K562 (cell line): ENCODE data around the gene NES. TPM values are rescaled to one million over a fixed set of nuclear protein-coding genes. Genes with fewer than 3 reads are reported as not detected.
A peak's percentile ranks its signal among the peaks of the same experiment; 100 is the strongest.

Source experiments
- ARID1B ChIP-seq: fragments of 450-650 bp; IDR thresholded peaks from 2 replicates; pipeline ENCODE4 v1.6.1; 2016; ENCODE audit warnings: antibody characterized with exemption, mild to moderate bottlenecking, inconsistent platforms
- FIP1L1 ChIP-seq: fragments of 200-400 bp; formaldehyde crosslinking; IDR thresholded peaks from 2 replicates; pipeline ENCODE4 v1.6.1; 2018; ENCODE audit warnings: mild to moderate bottlenecking, low read depth, low read length; ENCODE audit not compliant: poor library complexity, severe bottlenecking
- FOXM1 ChIP-seq, 2 experiments: fragments of 450-650 bp in 1 of 2; sonication (generic) in 1 of 2; formaldehyde crosslinking in 1 of 2; IDR thresholded peaks; 2 replicates each; pipeline versions ENCODE4 v1.6.1 to v1.9.0; 2017 to 2022; ENCODE audit warnings: low read depth in 2 of 2, mild to moderate bottlenecking in 2 of 2, missing genetic modification reagents in 1 of 2, moderate library complexity in 1 of 2
- HDAC6 ChIP-seq: IDR thresholded peaks from 2 replicates; pipeline ENCODE4 v1.6.1; 2012; ENCODE audit warnings: low read depth, mild to moderate bottlenecking, control low read depth, inconsistent platforms, low read length, moderate library complexity
- KAT7 ChIP-seq: sonication (generic); formaldehyde crosslinking; IDR thresholded peaks from 2 replicates; pipeline ENCODE4 v1.8.0; 2022; ENCODE audit warnings: missing genetic modification reagents, mild to moderate bottlenecking, borderline replicate concordance
- SMARCB1 ChIP-seq: IDR thresholded peaks from 2 replicates; pipeline ENCODE4 v1.6.1; 2011; ENCODE audit warnings: improper control_type of control experiment, low read depth; ENCODE audit not compliant: insufficient read length
- TEAD1 ChIP-seq, 2 experiments: fragments of 450-650 bp in 1 of 2; sonication (generic) in 1 of 2; formaldehyde crosslinking; IDR thresholded peaks; 2 replicates each; pipeline versions ENCODE4 v1.4.0 to v1.8.0; 2020 to 2022; ENCODE audit warnings: mild to moderate bottlenecking in 2 of 2, missing genetic modification reagents in 1 of 2
- ZC3H11A ChIP-seq: IDR thresholded peaks from 2 replicates; pipeline ENCODE4 v1.6.1; 2012; ENCODE audit warnings: low read depth, low read length, improper control_type of control experiment
- ZNF311 ChIP-seq: fragments of 250-450 bp; sonication (Bioruptor Pico); IDR thresholded peaks from 2 replicates; pipeline ENCODE4 v1.4.0; 2020; ENCODE audit warnings: mild to moderate bottlenecking, moderate library complexity
- ZNF444 ChIP-seq: fragments of 250-450 bp; sonication (Bioruptor Pico); IDR thresholded peaks from 2 replicates; pipeline ENCODE4 v1.4.0; 2020; ENCODE audit warnings: mild to moderate bottlenecking, moderate library complexity
- ZNF561 ChIP-seq: fragments of 450-650 bp; formaldehyde crosslinking; conservative IDR thresholded peaks from 2 replicates; pipeline ENCODE4 v1.4.0; 2020; ENCODE audit warnings: mild to moderate bottlenecking, moderate library complexity
- ZNF696 ChIP-seq: fragments of 250-450 bp; sonication (Bioruptor Pico); conservative IDR thresholded peaks from 2 replicates; pipeline ENCODE4 v1.4.0; 2020; ENCODE audit warnings: mild to moderate bottlenecking, moderate library complexity
- polyA plus RNA-seq, 8 experiments: library from polyadenylated mRNA; depleted of rRNA in 4 of 8; stranded (reverse) in 5 of 8; unstranded in 3 of 8; fragments of >200 nt; fragmentation: Nextera tagmentation in 2 of 8; fragmentation: Illumina TruSeq in 1 of 8; extraction: Ambion mirVana in 2 of 8; extraction: Trizol in 1 of 8; gene quantifications; 2 replicates each; pipeline versions ENCODE4 v1.2.1 to v1.2.3, GENCODE V29; 2011 to 2014; ENCODE audit warnings: inconsistent platforms in 1 of 8, missing spikeins in 1 of 8
- total RNA-seq, 7 experiments: library from RNA; depleted of rRNA in 6 of 7; stranded (reverse); fragments of >200 nt in 6 of 7; fragmentation: Illumina TruSeq in 2 of 7; extraction: Trizol in 2 of 7; gene quantifications; 2 replicates each; pipeline versions ENCODE4 v1.2.1 to v1.2.3, GENCODE V29; 2011 to 2021; ENCODE audit warnings: low replicate concordance in 1 of 7
- TF ChIP-seq, protein P1 (sequence below), 2 experiments: IDR thresholded peaks; 2 replicates each; pipeline ENCODE4 v1.6.1; 2012; ENCODE audit warnings: improper control_type of control experiment in 2 of 2, low read depth in 2 of 2, low read length in 2 of 2, borderline replicate concordance in 1 of 2
- TF ChIP-seq, protein P2 (sequence below): sonication (generic); formaldehyde crosslinking; IDR thresholded peaks from 2 replicates; pipeline ENCODE4 v1.8.0; 2023; ENCODE audit warnings: missing genetic modification reagents, mild to moderate bottlenecking, borderline replicate concordance
- TF ChIP-seq, protein P3 (sequence below): sonication (generic); formaldehyde crosslinking; IDR thresholded peaks from 2 replicates; pipeline ENCODE4 v1.4.0; 2020; ENCODE audit warnings: mild to moderate bottlenecking, missing genetic modification reagents
- TF ChIP-seq, protein P4 (sequence below), 2 experiments: fragments of 450-650 bp in 1 of 2; sonication (generic) in 1 of 2; formaldehyde crosslinking in 1 of 2; IDR thresholded peaks in 1 of 2; conservative IDR thresholded peaks in 1 of 2; 2 replicates each; pipeline versions ENCODE4 v1.6.1 to v1.8.1; 2016 to 2023; ENCODE audit warnings: mild to moderate bottlenecking in 2 of 2, moderate library complexity in 2 of 2, inconsistent platforms in 1 of 2, missing genetic modification reagents in 1 of 2

NES gene
- total and polyA plus RNA-seq, 9 of the 15 experiments (the other 6 are each of a cell fraction or from before 2014, with no cell fraction given), result 0.10 to 8.6 (median 4.2) TPM

DNA sequence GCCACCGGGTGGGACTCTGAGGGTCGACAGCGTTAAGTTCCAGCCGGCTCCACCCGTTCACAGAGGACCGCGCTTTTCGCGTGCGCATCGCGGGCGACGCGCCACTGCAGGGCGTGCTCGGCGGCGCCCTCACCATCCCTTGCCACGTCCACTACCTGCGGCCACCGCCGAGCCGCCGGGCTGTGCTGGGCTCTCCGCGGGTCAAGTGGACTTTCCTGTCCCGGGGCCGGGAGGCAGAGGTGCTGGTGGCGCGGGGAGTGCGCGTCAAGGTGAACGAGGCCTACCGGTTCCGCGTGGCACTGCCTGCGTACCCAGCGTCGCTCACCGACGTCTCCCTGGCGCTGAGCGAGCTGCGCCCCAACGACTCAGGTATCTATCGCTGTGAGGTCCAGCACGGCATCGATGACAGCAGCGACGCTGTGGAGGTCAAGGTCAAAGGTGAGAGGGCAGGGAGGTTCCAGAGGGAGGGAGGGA is 30.4 kb downstream of the NES start (continued):
- TF ChIP-seq FOXM1 (IDR thresholded peaks at IDR 0.05; ENCODE audit: low read depth) (no peak), FOXM1 (CRISPR knock-in tag; IDR thresholded peaks at IDR 0.05; ENCODE audit: low read depth) (no peak), ZC3H11A (no peak), ZNF444 (no peak), ZNF311 (CRISPR knock-in tag) (no peak), TEAD1 (CRISPR knock-in tag; IDR thresholded peaks at IDR 0.05) (no peak), HDAC6 (no peak), ZNF561 (CRISPR knock-in tag) (no peak), FIP1L1 (peak; percentile 46), ZNF696 (CRISPR knock-in tag) (no peak), ARID1B (no peak), KAT7 (CRISPR knock-in tag) (no peak), SMARCB1 (no peak)
- TF ChIP-seq, protein P1, sequence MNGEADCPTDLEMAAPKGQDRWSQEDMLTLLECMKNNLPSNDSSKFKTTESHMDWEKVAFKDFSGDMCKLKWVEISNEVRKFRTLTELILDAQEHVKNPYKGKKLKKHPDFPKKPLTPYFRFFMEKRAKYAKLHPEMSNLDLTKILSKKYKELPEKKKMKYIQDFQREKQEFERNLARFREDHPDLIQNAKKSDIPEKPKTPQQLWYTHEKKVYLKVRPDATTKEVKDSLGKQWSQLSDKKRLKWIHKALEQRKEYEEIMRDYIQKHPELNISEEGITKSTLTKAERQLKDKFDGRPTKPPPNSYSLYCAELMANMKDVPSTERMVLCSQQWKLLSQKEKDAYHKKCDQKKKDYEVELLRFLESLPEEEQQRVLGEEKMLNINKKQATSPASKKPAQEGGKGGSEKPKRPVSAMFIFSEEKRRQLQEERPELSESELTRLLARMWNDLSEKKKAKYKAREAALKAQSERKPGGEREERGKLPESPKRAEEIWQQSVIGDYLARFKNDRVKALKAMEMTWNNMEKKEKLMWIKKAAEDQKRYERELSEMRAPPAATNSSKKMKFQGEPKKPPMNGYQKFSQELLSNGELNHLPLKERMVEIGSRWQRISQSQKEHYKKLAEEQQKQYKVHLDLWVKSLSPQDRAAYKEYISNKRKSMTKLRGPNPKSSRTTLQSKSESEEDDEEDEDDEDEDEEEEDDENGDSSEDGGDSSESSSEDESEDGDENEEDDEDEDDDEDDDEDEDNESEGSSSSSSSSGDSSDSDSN (IDR thresholded peaks at IDR 0.05; ENCODE audit: borderline replicate concordance in 1 of 2, low read depth in 2 of 2, low read length in 2 of 2), result no peak
- TF ChIP-seq, protein P2, sequence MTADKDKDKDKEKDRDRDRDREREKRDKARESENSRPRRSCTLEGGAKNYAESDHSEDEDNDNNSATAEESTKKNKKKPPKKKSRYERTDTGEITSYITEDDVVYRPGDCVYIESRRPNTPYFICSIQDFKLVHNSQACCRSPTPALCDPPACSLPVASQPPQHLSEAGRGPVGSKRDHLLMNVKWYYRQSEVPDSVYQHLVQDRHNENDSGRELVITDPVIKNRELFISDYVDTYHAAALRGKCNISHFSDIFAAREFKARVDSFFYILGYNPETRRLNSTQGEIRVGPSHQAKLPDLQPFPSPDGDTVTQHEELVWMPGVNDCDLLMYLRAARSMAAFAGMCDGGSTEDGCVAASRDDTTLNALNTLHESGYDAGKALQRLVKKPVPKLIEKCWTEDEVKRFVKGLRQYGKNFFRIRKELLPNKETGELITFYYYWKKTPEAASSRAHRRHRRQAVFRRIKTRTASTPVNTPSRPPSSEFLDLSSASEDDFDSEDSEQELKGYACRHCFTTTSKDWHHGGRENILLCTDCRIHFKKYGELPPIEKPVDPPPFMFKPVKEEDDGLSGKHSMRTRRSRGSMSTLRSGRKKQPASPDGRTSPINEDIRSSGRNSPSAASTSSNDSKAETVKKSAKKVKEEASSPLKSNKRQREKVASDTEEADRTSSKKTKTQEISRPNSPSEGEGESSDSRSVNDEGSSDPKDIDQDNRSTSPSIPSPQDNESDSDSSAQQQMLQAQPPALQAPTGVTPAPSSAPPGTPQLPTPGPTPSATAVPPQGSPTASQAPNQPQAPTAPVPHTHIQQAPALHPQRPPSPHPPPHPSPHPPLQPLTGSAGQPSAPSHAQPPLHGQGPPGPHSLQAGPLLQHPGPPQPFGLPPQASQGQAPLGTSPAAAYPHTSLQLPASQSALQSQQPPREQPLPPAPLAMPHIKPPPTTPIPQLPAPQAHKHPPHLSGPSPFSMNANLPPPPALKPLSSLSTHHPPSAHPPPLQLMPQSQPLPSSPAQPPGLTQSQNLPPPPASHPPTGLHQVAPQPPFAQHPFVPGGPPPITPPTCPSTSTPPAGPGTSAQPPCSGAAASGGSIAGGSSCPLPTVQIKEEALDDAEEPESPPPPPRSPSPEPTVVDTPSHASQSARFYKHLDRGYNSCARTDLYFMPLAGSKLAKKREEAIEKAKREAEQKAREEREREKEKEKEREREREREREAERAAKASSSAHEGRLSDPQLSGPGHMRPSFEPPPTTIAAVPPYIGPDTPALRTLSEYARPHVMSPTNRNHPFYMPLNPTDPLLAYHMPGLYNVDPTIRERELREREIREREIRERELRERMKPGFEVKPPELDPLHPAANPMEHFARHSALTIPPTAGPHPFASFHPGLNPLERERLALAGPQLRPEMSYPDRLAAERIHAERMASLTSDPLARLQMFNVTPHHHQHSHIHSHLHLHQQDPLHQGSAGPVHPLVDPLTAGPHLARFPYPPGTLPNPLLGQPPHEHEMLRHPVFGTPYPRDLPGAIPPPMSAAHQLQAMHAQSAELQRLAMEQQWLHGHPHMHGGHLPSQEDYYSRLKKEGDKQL (CRISPR knock-in tag), result no peak
- TF ChIP-seq, protein P3, sequence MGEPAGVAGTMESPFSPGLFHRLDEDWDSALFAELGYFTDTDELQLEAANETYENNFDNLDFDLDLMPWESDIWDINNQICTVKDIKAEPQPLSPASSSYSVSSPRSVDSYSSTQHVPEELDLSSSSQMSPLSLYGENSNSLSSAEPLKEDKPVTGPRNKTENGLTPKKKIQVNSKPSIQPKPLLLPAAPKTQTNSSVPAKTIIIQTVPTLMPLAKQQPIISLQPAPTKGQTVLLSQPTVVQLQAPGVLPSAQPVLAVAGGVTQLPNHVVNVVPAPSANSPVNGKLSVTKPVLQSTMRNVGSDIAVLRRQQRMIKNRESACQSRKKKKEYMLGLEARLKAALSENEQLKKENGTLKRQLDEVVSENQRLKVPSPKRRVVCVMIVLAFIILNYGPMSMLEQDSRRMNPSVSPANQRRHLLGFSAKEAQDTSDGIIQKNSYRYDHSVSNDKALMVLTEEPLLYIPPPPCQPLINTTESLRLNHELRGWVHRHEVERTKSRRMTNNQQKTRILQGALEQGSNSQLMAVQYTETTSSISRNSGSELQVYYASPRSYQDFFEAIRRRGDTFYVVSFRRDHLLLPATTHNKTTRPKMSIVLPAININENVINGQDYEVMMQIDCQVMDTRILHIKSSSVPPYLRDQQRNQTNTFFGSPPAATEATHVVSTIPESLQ, result no peak
- TF ChIP-seq, protein P4, sequence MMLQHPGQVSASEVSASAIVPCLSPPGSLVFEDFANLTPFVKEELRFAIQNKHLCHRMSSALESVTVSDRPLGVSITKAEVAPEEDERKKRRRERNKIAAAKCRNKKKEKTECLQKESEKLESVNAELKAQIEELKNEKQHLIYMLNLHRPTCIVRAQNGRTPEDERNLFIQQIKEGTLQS (IDR thresholded peaks at IDR 0.05), result no peak
- TF ChIP-seq, protein P4 (CRISPR knock-in tag; conservative IDR thresholded peaks at IDR 0.05), result no peak
